ENCODE results near the gene CRMP1.

DNA sequence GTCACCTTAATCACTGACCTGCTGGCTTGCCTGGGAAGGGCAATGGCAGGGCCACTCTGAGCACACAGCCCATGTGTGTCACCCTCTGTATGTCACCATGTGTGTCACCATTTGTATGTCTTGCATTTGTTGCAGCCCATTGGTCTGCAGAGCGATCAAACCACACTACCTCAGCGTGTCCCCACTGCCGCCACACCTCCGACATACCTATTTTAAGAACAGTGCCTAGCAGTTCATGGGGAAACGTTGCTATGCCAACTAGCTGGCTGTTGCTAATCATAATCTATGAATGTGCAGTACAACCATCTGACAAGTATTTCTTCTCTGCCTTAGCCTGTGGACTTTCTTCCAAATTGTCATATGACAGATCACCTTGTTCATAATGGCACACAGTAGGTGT, 8.0 kb upstream of the CRMP1 start:
- TF ChIP-seq ZNF507 (tag; conservative IDR thresholded peaks at IDR 0.05) (no peak), U2AF2 (optimal IDR thresholded peaks at IDR 0.05; ENCODE audit: low read depth, low read length) (no peak), ZKSCAN1 (IDR thresholded peaks at IDR 0.05; ENCODE audit: low read depth, low read length) (no peak)
